HEK293T (cell line): ENCODE results near the gene SLC2A6.
A peak's percentile ranks its signal among the peaks of the same experiment; 100 is the strongest.

Source experiments
- CTCF ChIA-PET: fragments of 350-600 bp; formaldehyde crosslinking; extraction: SDS; loops from one replicate; lab custom pipeline; 2021; ENCODE audit warnings: antibody characterized with exemption, inconsistent platforms; lab: Yijun Ruan, JAX
- POLR2A ChIA-PET: fragments of 350-600 bp; formaldehyde crosslinking; extraction: SDS; loops from one replicate; lab custom pipeline; 2020; ENCODE audit warnings: antibody characterized with exemption, inconsistent platforms; lab: Yijun Ruan, JAX
- DNase-seq: peaks from one replicate; pipeline ENCODE4 v3.0.0; 2012; ENCODE audit warnings: mixed read lengths; ENCODE audit errors: extremely low spot score
- ARNT ChIP-seq: fragments of 450-650 bp; IDR thresholded peaks from 2 replicates; pipeline ENCODE4 v1.6.1; 2017; ENCODE audit warnings: mild to moderate bottlenecking
- BHLHE40 ChIP-seq: fragments of 450-650 bp; IDR thresholded peaks from 2 replicates; pipeline ENCODE4 v1.6.1; 2016; ENCODE audit warnings: mild to moderate bottlenecking, moderate library complexity, borderline replicate concordance
- CTBP1 ChIP-seq: fragments of 450-650 bp; IDR thresholded peaks from 2 replicates; pipeline ENCODE4 v1.6.1; 2016; ENCODE audit warnings: borderline replicate concordance
- ELF4 ChIP-seq: fragments of 450-650 bp; IDR thresholded peaks from 2 replicates; pipeline ENCODE4 v1.6.1; 2017; ENCODE audit warnings: antibody characterized with exemption
- FOXA1 ChIP-seq: fragments of 450-650 bp; IDR thresholded peaks from 2 replicates; pipeline ENCODE4 v1.6.1; 2016; ENCODE audit warnings: mild to moderate bottlenecking
- FOXK2 ChIP-seq: fragments of 450-650 bp; IDR thresholded peaks from 2 replicates; pipeline ENCODE4 v1.6.1; 2016; ENCODE audit warnings: mild to moderate bottlenecking
- FOXM1 ChIP-seq: fragments of 450-650 bp; IDR thresholded peaks from 2 replicates; pipeline ENCODE4 v1.6.1; 2017; ENCODE audit warnings: mild to moderate bottlenecking, borderline replicate concordance
- HDGF ChIP-seq: fragments of 450-650 bp; IDR thresholded peaks from 2 replicates; pipeline ENCODE4 v1.6.1; 2017; ENCODE audit warnings: antibody characterized with exemption, borderline replicate concordance
- L3MBTL2 ChIP-seq: fragments of 450-650 bp; conservative IDR thresholded peaks from 2 replicates; pipeline ENCODE4 v1.6.1; 2016; ENCODE audit warnings: mild to moderate bottlenecking
- LEF1 ChIP-seq: fragments of 450-650 bp; IDR thresholded peaks from 2 replicates; pipeline ENCODE4 v1.6.1; 2017; ENCODE audit warnings: mild to moderate bottlenecking, borderline replicate concordance
- NFRKB ChIP-seq: fragments of 450-650 bp; IDR thresholded peaks from 2 replicates; pipeline ENCODE4 v1.6.1; 2016; ENCODE audit warnings: mild to moderate bottlenecking, moderate library complexity
- PKNOX1 ChIP-seq: fragments of 450-650 bp; IDR thresholded peaks from 2 replicates; pipeline ENCODE4 v1.6.1; 2016
- SP1 ChIP-seq: fragments of 450-650 bp; IDR thresholded peaks from 2 replicates; pipeline ENCODE4 v1.6.1; 2017
- SUZ12 ChIP-seq: fragments of 450-650 bp; IDR thresholded peaks from 2 replicates; pipeline ENCODE4 v1.6.1; 2016; ENCODE audit warnings: mild to moderate bottlenecking
- TARDBP ChIP-seq: fragments of 450-650 bp; IDR thresholded peaks from 2 replicates; pipeline ENCODE4 v1.6.1; 2016
- ZNF384 ChIP-seq: fragments of 450-650 bp; IDR thresholded peaks from 2 replicates; pipeline ENCODE4 v1.6.1; 2016

SLC2A6 gene

GRCh38 chr9:133425049-133425632 is 53.8 kb downstream of the SLC2A6 start:
- CTCF ChIA-PET: no interaction called here
- no peak for TF ChIP-seq FOXK2
- no peak for TF ChIP-seq SUZ12
- TF ChIP-seq TARDBP: no peak
- no peak for TF ChIP-seq SP1
- TF ChIP-seq PKNOX1: no peak
- TF ChIP-seq LEF1: no peak
- no peak for TF ChIP-seq ARNT
- no peak for TF ChIP-seq NFRKB
- POLR2A ChIA-PET: interaction anchor here (1.3 to 1.5 kb wide), 2 partner anchors 35 to 50 kb away, joined by 5 read pairs; partner anchors contain the start of gene CACFD1
- DNase-seq: no peak

GRCh38 chr9:133424187-133424586 is 54.7 kb downstream of the SLC2A6 start:
- POLR2A ChIA-PET: interaction anchor here (1.3 kb wide), 1 partner anchor 36 kb away, joined by 5 read pairs; the partner anchor contains the start of gene CACFD1
- no peak for DNase-seq
- CTCF ChIA-PET: no interaction called here
- TF ChIP-seq SUZ12 (no peak), LEF1 (no peak), FOXK2 (no peak), L3MBTL2 (no peak), NFRKB (no peak), TARDBP (no peak), ELF4 (no peak), ARNT (no peak), BHLHE40 (no peak), FOXM1 (no peak), CTBP1 (no peak), HDGF (no peak), ZNF384 (no peak), SP1 (no peak), FOXA1 (no peak), PKNOX1 (no peak)

- ChIA-PET CTCF (no interaction called here), POLR2A (interaction anchor here (1.4 kb wide), 1 partner anchor 37 kb away, joined by 3 read pairs; the partner anchor contains the start of gene CACFD1)
- DNase-seq: no peak
- TF ChIP-seq FOXK2: no peak
- TF ChIP-seq BHLHE40: no peak
- no peak for TF ChIP-seq FOXM1
- TF ChIP-seq TARDBP: no peak
- TF ChIP-seq ELF4: no peak
- no peak for TF ChIP-seq L3MBTL2
- TF ChIP-seq SUZ12: no peak
- TF ChIP-seq SP1: no peak
- TF ChIP-seq HDGF: no peak
- no peak for TF ChIP-seq ARNT
- no peak for TF ChIP-seq LEF1
- no peak for TF ChIP-seq CTBP1
Measured at GRCh38 chr9:133423216-133423615, 55.7 kb downstream of the SLC2A6 start.

- CTCF ChIA-PET: interaction anchor here (0.7 kb wide), 1 partner anchor 383 kb away, joined by 4 read pairs; no protein-coding TSS in a partner anchor
- POLR2A ChIA-PET: interaction anchor here (1.4 kb wide), 1 partner anchor 38 kb away, joined by 3 read pairs; the partner anchor contains the start of gene CACFD1
- TF ChIP-seq TARDBP (no peak), FOXA1 (no peak), PKNOX1 (no peak)
- DNase-seq: peak; percentile 31
Measured at GRCh38 chr9:133421615-133422542, 57.0 kb downstream of the SLC2A6 start, which contains the start of gene ADAMTS13. Gene ADAMTS13, plus strand, starts transcription at chr9:133422367. Its CDS starts 77 bp downstream, at chr9:133422444.
